ENCODE results near the gene TCTN1.

Gene TCTN1

DNA sequence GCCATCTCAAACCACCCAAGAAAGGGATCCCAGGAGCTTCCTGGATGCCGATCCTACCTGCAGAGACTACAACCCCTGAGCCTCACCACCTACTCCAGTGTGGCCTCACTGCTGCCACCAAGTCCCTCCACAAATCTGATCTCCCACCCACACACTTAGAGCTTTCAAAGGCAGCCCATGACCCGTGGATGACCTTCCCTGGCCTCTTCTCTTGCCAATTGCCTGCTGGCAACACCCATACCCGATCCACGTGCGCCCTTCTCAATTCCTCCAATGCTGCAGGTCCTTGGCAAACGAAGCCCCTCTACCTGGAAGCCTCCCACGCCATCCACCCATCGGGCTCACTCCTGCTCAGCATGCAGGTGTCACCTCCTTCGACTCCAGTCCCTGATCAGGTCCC lies 44.3 kb downstream of the TCTN1 start:
- TF ChIP-seq, protein P1, sequence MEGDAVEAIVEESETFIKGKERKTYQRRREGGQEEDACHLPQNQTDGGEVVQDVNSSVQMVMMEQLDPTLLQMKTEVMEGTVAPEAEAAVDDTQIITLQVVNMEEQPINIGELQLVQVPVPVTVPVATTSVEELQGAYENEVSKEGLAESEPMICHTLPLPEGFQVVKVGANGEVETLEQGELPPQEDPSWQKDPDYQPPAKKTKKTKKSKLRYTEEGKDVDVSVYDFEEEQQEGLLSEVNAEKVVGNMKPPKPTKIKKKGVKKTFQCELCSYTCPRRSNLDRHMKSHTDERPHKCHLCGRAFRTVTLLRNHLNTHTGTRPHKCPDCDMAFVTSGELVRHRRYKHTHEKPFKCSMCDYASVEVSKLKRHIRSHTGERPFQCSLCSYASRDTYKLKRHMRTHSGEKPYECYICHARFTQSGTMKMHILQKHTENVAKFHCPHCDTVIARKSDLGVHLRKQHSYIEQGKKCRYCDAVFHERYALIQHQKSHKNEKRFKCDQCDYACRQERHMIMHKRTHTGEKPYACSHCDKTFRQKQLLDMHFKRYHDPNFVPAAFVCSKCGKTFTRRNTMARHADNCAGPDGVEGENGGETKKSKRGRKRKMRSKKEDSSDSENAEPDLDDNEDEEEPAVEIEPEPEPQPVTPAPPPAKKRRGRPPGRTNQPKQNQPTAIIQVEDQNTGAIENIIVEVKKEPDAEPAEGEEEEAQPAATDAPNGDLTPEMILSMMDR (IDR thresholded peaks at IDR 0.05) = no peak

DNA sequence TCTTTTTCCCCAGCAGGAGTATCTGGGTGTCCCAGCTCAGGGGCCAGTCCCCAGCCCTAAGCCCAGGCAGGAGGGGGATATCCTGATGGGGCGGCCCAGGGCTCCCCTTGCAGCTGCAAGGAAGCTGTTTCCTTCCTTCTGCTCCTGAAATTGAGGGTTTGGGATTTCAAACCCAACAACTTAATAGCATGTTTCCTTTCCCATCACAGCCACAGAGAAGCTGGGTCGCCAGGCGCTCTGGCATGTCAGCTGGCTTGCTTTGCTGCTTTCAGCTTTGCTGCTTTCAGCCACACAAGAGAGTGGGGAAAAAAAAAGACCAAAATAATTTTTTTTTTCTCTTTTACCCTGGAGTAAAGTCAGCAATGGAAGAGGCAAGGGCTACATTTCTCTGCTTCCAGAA lies 44.9 kb downstream of the TCTN1 start:
- TF ChIP-seq, protein P1 (IDR thresholded peaks at IDR 0.05) = no peak

- TF ChIP-seq, protein P1 (IDR thresholded peaks at IDR 0.05) = no peak
Observed at GRCh38 chr12:110661337-110661972, 47.5 kb downstream of the TCTN1 start.

- TF ChIP-seq, protein P1 (IDR thresholded peaks at IDR 0.05) = no peak
Observed at GRCh38 chr12:110666892-110667291, 53.0 kb downstream of the TCTN1 start.

- TF ChIP-seq, protein P1 (IDR thresholded peaks at IDR 0.05) = no peak
Observed at GRCh38 chr12:110667671-110668070, 53.7 kb downstream of the TCTN1 start.

- TF ChIP-seq, protein P1 (IDR thresholded peaks at IDR 0.05) = no peak
Observed at GRCh38 chr12:110668480-110669192, 54.7 kb downstream of the TCTN1 start.

DNA sequence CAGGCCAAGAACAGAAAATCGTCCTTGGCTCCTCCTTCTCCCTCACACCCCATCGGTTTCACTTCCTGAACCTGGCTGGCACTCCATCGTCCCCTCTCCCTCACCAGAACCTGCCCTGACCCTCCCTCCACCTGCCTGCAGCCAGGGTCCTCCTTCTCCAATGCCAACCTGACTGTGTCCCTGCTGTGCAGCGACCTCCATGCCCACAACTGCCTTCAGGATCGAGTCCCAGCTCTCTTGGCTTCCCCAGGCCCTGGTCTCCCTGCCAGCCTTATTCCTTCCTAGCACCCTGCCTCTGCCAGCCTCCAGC lies 55.2 kb downstream of the TCTN1 start:
- TF ChIP-seq, protein P1 (IDR thresholded peaks at IDR 0.05) = no peak

All from LNCAP (cell line).